VCaP (cell line): ENCODE measurements around the gene TGFB1I1.

ENCODE experiments used
- H3K27ac ChIP-seq: fragments of 450-650 bp; 2 replicates; pipeline ENCODE4 v1.5.1; 2017
- CTCF ChIP-seq: fragments of 450-650 bp; conservative IDR thresholded peaks from 2 replicates; pipeline ENCODE4 v1.5.1; 2017; ENCODE audit warnings: mild to moderate bottlenecking, moderate library complexity

Gene TGFB1I1

GRCh38 chr16:31461201-31461920, 10.6 kb upstream of the TGFB1I1 start:
- H3K27ac ChIP-seq = no peak overlapping the region
- no peak for TF ChIP-seq CTCF

DNA sequence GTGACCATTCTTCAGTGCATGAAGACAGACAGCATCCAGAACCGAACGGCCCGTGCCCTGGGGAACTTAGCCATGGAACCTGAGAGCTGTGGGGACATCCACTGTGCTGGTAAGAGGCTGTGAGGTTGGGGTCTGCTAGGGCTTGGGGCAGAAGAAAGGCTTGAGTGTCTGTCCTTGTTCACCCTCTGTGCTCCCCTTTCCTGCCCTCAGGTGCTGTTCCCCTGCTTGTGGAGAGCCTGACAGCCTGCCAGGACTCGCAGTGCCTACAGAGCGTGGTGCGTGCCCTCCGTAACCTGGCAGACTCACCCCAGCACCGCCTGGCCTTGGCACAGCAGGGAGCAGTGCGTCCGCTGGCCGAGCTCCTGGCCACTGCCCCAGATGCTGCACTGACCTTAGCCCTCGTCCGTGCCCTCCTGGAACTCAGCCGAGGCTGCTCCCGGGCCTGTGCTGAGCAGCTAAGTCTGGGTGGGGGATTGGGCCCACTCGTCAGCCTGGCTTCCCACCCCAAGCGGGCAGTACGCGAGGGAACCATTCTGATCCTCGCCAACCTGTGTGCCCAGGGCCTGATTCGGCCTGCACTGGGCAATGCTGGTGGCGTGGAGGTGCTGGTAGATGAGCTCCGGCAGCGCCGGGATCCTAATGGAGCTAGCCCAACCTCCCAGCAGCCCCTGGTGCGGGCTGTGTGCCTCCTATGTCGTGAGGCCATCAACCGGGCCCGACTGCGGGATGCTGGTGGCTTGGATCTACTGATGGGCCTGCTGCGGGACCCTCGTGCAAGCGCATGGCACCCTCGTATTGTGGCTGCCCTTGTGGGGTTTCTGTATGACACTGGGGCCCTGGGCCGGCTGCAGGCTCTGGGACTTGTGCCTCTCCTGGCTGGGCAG, 9.8 kb upstream of the TGFB1I1 start:
- H3K27ac ChIP-seq = no peak overlapping the region
- no peak for TF ChIP-seq CTCF

GRCh38 chr16:31464348-31464769, 7.6 kb upstream of the TGFB1I1 start:
- H3K27ac ChIP-seq = no peak overlapping the region
- no peak for TF ChIP-seq CTCF

DNA sequence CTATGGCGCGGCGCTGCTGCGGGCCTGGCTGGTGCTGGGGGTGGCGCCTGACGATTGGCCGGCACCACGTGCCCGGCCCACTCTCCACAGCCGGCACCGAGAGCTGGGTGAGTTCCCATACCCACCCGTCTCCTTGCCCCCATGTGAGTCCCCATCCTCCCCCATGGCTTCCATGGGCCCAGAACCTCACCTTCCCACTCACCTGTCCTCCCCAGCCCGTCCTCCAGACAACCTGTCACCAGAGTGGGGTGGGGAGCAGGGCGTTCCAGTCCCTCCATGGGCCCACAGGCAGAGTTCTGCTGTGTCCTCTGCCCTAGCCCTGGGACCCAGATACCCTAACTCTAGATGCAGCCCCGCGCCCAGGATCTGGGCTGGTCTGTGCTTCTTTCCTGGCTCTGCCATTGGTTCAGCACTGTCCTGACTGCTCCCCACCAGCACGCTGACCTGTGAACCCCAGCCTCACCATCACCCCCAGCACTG, 7.1 kb upstream of the TGFB1I1 start:
- H3K27ac ChIP-seq = no peak overlapping the region
- TF ChIP-seq CTCF = no peak

- H3K27ac ChIP-seq = no peak overlapping the region
- TF ChIP-seq CTCF = no peak
Measured at GRCh38 chr16:31465788-31466370, 6.1 kb upstream of the TGFB1I1 start.

DNA sequence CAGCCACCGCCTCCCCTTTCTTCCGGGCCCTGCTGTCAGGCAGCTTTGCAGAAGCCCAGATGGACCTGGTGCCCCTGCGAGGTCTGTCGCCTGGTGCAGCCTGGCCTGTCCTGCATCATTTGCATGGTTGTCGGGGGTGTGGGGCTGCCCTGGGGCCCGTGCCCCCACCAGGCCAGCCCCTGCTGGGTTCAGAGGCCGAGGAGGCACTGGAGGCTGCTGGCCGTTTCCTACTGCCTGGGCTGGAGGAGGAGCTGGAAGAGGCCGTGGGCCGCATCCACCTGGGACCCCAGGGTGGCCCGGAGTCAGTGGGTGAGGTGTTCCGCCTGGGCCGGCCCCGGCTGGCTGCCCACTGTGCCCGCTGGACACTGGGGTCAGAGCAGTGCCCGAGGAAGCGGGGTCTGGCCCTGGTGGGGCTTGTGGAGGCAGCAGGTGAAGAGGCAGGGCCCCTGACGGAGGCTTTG, 5.5 kb upstream of the TGFB1I1 start:
- H3K27ac ChIP-seq = no peak overlapping the region
- no peak for TF ChIP-seq CTCF
